ENCODE data around the gene ECT2.

DNA sequence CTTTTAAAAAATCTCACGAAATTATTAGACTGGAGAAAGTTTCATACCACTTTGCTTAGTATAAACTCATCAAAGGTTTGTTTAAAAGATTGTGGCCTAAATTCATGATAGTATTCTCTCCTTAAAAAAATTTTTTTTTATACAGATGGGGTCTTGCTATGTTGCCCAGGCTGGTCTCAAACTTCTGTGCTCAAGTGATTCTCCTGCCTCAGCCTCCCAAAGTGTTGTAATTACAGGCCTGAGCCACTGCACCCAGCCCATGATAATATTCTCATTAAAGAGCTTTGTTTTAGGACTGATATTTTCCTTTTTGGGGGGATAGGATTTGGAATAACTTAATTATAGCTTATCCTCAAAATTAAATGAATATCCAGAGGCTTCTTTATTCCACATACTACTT is 19.9 kb downstream of the ECT2 start:
- TF ChIP-seq CTCF (IDR thresholded peaks at IDR 0.05) (no peak), POLR2A (IDR thresholded peaks at IDR 0.05) (no peak), EP300 (IDR thresholded peaks at IDR 0.05) (no peak)

Measured in ovary (tissue), 3 donors.